Mucosa of descending colon (tissue), 3 donors: ENCODE results near the gene APOM. TPM values are rescaled to one million over a fixed set of nuclear protein-coding genes. Genes with fewer than 3 reads are reported as not detected.

Source experiments
- ATAC-seq: fragments of 200-7000 bp; cut with Tn5 transposase; one replicate; pipeline ENCODE4 v1.9.1; 2020; ENCODE audit warnings: mild to moderate bottlenecking, moderate library complexity
- DNase-seq, 3 donors: peaks; one replicate each; pipeline ENCODE4 v3.0.0-alpha.2; 2020
- H3K36me3 ChIP-seq: fragments of 200-600 bp; one replicate; pipeline ENCODE4 v1.8.0; 2021; ENCODE audit warnings: low read depth, mild to moderate bottlenecking
- H3K4me1 ChIP-seq: fragments of 200-600 bp; one replicate; pipeline ENCODE4 v1.8.0; 2021; ENCODE audit warnings: low read depth, mild to moderate bottlenecking
- H3K4me3 ChIP-seq: fragments of 200-600 bp; one replicate; pipeline ENCODE4 v1.8.0; 2021; ENCODE audit warnings: mild to moderate bottlenecking
- H3K9me3 ChIP-seq: fragments of 200-600 bp; one replicate; pipeline ENCODE4 v1.8.0; 2021; ENCODE audit warnings: mild to moderate bottlenecking
- CTCF ChIP-seq: fragments of 200-600 bp; IDR thresholded peaks from one replicate; pipeline ENCODE4 v1.8.0; 2022; ENCODE audit warnings: antibody characterized with exemption, mild to moderate bottlenecking
- intact Hi-C, 2 donors: fragments of 100-400 bp; cut with DNase I in 1 of 2; cut with micrococcal nuclease in 1 of 2; formaldehyde crosslinking; loops; one replicate each; pipeline versions ENCODE4 v1.11.0 to v1.11.1; 2022; cut with DNase I, micrococcal nuclease
- total RNA-seq, 3 donors: library from RNA; stranded (reverse); fragmentation: NEBNext Ultra II Directional in 2 of 3; extraction: Animal tissue kit (Norgen Biotek cat#: 25700) in 2 of 3; gene quantifications; one replicate each; pipeline versions ENCODE4 v1.2.1 to v1.2.4, GENCODE V29; 2021 to 2023
- donor health status: DM: no; HTN: no; CAD: no; lungs with moderate emphysema.
- donor health status: DM: no; HTN: no; CAD: no.
- donor health status: DM: no; HTN: yes; CAD: no.

Gene APOM
- total RNA-seq, 3 donors from 2014 or later: 2.2 to 2.7 (median 2.4) TPM

- H3K9me3 ChIP-seq: no peaks in the 10 kb centered on the region
- H3K4me3 ChIP-seq: no peak overlapping the region
- peaks cover 17% of the 10 kb centered on the region for H3K36me3 ChIP-seq
- no peak for TF ChIP-seq CTCF
- H3K4me1 ChIP-seq: no peaks in the 10 kb centered on the region
- ATAC-seq: peak; percentile 3
- no peak for DNase-seq
- intact Hi-C loops: no loop called here
These were observed 16.7 kb upstream of the APOM start for GRCh38 chr6:31639043-31639442.

GRCh38 chr6:31639449-31639861 is 16.2 kb upstream of the APOM start:
- H3K9me3 ChIP-seq: no peaks in the 10 kb centered on the region
- intact Hi-C loops: no loop called here
- H3K4me1 ChIP-seq: no peaks in the 10 kb centered on the region
- no peak for TF ChIP-seq CTCF
- H3K4me3 ChIP-seq: no peak overlapping the region
- DNase-seq (no peak), ATAC-seq (no peak)
- peaks cover 17% of the 10 kb centered on the region for H3K36me3 ChIP-seq

DNA sequence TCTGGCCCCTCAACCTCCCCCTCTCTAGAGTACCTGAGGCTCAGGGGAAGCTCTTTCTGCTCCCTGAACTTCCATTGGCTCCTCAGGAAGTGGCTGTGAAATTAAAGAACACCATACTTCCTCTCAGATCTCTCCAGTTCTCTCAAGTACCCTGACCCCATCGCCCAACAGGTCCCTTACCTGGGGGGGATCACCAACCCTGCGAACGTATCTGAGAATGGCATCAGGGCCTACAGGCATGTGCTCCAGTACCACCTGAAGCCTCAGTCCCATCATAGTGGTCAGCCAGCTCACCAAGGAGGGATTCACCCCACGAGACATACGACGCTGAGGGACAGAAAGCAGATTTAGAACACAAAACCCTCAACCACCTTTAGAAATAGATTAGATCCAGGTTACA is 15.1 kb upstream of the APOM start:
- ATAC-seq (no peak), DNase-seq (no peak)
- peaks cover 23% of the 10 kb centered on the region for H3K36me3 ChIP-seq
- no peaks in the 10 kb centered on the region for H3K4me1 ChIP-seq
- TF ChIP-seq CTCF: no peak
- intact Hi-C loops: no loop called here
- H3K9me3 ChIP-seq: no peaks in the 10 kb centered on the region
- H3K4me3 ChIP-seq: no peak overlapping the region

DNA sequence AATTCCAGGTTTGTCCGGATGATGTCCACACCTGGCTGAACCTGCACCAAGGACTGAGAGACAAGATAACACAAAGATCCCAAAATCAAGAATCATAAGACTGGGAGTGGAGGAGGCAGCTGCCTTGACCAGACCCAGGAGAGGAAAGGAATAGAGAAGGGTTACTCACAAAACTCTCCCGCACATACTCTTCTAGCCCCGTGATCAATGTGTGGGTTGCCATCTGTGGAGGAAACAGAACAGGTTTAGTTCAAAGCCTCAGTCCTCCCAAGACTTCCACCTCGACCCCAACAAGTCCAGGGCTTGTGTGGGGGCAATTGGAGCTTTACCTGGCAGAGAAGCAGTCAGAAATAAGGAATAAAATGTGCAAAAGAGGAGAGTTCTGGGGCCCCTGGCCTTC is 14.3 kb upstream of the APOM start:
- no peaks in the 10 kb centered on the region for H3K4me1 ChIP-seq
- intact Hi-C loops: no loop called here
- no peak for TF ChIP-seq CTCF
- H3K4me3 ChIP-seq: no peak overlapping the region
- H3K9me3 ChIP-seq: no peaks in the 10 kb centered on the region
- peaks cover 30% of the 10 kb centered on the region for H3K36me3 ChIP-seq
- no peak for ATAC-seq
- DNase-seq: no peak

- H3K9me3 ChIP-seq: no peaks in the 10 kb centered on the region
- no peak for DNase-seq
- no peaks in the 10 kb centered on the region for H3K4me1 ChIP-seq
- intact Hi-C loops: no loop called here
- ATAC-seq: no peak
- no peak overlapping the region for H3K4me3 ChIP-seq
- no peak for TF ChIP-seq CTCF
- H3K36me3 ChIP-seq: peaks cover 33% of the 10 kb centered on the region
These were observed 12.7 kb upstream of the APOM start for GRCh38 chr6:31642798-31643570.
